Measurements from ENCODE around the gene SPN.

The SPN gene

GRCh38 chr16:29678691-29679267 is 15.7 kb downstream of the SPN start, which contains the start of gene QPRT:
QPRT (plus strand) TSS chr16:29679180; CDS start chr16:29679198, 18 bp downstream.
- in situ Hi-C loops (cut with HindIII; ENCODE audit: low sequenced_read_pairs): no loop called here
- peak; percentile 45 for DNase-seq (ENCODE audit: low read depth, low spot score)
- no peak for TF ChIP-seq CTCF (IDR thresholded peaks at IDR 0.05; ENCODE audit: low read depth, low read length)

GRCh38 chr16:29680180-29680598 is 17.1 kb downstream of the SPN start:
- no peak for TF ChIP-seq CTCF (IDR thresholded peaks at IDR 0.05; ENCODE audit: low read depth, low read length)
- no peak overlapping the region for H3K4me3 ChIP-seq (ENCODE audit: low read depth, low read length)
- in situ Hi-C loops (cut with HindIII; ENCODE audit: low sequenced_read_pairs): no loop called here
- no peak for DNase-seq (ENCODE audit: low read depth, low spot score)

More at GRCh38 chr16:29678691-29679267, 15.7 kb downstream of the SPN start, which contains the start of gene QPRT:
- H3K4me3 ChIP-seq (ENCODE audit: low read depth, low read length): peak within 1 kb of the TSS; percentile 32

GRCh38 chr16:29683543-29684090 is 20.6 kb downstream of the SPN start:
- H3K4me3 ChIP-seq (ENCODE audit: low read depth, low read length): no peak overlapping the region
- in situ Hi-C loops (cut with HindIII; ENCODE audit: low sequenced_read_pairs): no loop called here
- no peak for TF ChIP-seq CTCF (IDR thresholded peaks at IDR 0.05; ENCODE audit: low read depth, low read length)
- DNase-seq (ENCODE audit: low read depth, low spot score): no peak

GRCh38 chr16:29684679-29685078 is 21.6 kb downstream of the SPN start:
- in situ Hi-C loops (cut with HindIII; ENCODE audit: low sequenced_read_pairs): no loop called here
- H3K4me3 ChIP-seq (ENCODE audit: low read depth, low read length): no peak overlapping the region
- no peak for TF ChIP-seq CTCF (IDR thresholded peaks at IDR 0.05; ENCODE audit: low read depth, low read length)
- DNase-seq (ENCODE audit: low read depth, low spot score): no peak

GRCh38 chr16:29686740-29687332 is 23.8 kb downstream of the SPN start:
- no peak overlapping the region for H3K4me3 ChIP-seq (ENCODE audit: low read depth, low read length)
- TF ChIP-seq CTCF (IDR thresholded peaks at IDR 0.05; ENCODE audit: low read depth, low read length): no peak
- in situ Hi-C loops (cut with HindIII; ENCODE audit: low sequenced_read_pairs): no loop called here
- no peak for DNase-seq (ENCODE audit: low read depth, low spot score)

GRCh38 chr16:29687755-29688154 is 24.7 kb downstream of the SPN start:
- TF ChIP-seq CTCF (IDR thresholded peaks at IDR 0.05; ENCODE audit: low read depth, low read length): no peak
- DNase-seq (ENCODE audit: low read depth, low spot score): no peak
- H3K4me3 ChIP-seq (ENCODE audit: low read depth, low read length): no peak overlapping the region
- in situ Hi-C loops (cut with HindIII; ENCODE audit: low sequenced_read_pairs): no loop called here
